ENCODE measurements around the gene ZBTB8A.
"Not testable (repeated sequence)": the region's sequence is repeated elsewhere in the genome, so short reads cannot be mapped to it uniquely, and the experiment has no call there.

The ZBTB8A gene

DNA sequence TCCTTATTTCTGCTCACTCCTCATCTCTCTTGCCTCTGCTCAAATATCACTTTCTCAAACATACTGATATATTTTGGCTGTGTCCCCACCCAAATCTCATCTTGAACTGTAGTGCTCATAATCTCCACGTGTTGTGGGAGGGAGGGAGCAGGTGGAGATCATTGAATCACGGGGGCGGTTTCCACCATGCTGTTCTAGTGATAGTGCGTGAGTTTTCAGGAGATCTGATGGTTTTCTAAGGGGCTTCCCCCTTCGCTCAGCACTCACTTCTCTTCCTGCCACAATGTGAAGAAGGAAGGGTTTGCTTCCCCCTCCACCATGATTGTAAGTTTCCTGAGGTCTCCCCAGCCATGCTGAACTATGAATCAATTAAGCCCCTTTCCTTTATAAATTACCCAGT lies 84.5 kb downstream of the ZBTB8A start:
- no peak overlapping the region for H3K4me2 ChIP-seq (ENCODE audit: low read depth, low read length, poor library complexity, severe bottlenecking)
- H3F3A ChIP-seq (ENCODE audit: insufficient read depth): peaks cover 5% of the 10 kb centered on the region; the same call in 1 of the 2 replicates
- no peaks in the 10 kb centered on the region for H3K9me2 ChIP-seq (replicated peaks; ENCODE audit: insufficient read depth, low read length)
- no peak overlapping the region for H2AFZ ChIP-seq (ENCODE audit: low read depth, low read length, severe bottlenecking)
- H3K4me3 ChIP-seq (ENCODE audit: insufficient read depth, low read length, poor library complexity, severe bottlenecking): no peak overlapping the region
- 0 out of 2 replicates have a peak, but pooled peaks cover 4% of the 10 kb centered on the region for H3K79me2 ChIP-seq (ENCODE audit: insufficient read depth, low read length)
- H3K27ac ChIP-seq (ENCODE audit: low read depth, low read length): peak overlapping the region; percentile 35; the same call in 1 of the 2 replicates
- H3K27me3 ChIP-seq (ENCODE audit: low read length): no peaks in the 10 kb centered on the region
- H4K20me1 ChIP-seq (ENCODE audit: low read depth, low read length): no peaks in the 10 kb centered on the region
- H3K9ac ChIP-seq (ENCODE audit: low read length): no peak overlapping the region
- TF ChIP-seq EZH2phosphoT487 (conservative IDR thresholded peaks at IDR 0.05; ENCODE audit: low read length): no peak
- TF ChIP-seq, protein P1, sequence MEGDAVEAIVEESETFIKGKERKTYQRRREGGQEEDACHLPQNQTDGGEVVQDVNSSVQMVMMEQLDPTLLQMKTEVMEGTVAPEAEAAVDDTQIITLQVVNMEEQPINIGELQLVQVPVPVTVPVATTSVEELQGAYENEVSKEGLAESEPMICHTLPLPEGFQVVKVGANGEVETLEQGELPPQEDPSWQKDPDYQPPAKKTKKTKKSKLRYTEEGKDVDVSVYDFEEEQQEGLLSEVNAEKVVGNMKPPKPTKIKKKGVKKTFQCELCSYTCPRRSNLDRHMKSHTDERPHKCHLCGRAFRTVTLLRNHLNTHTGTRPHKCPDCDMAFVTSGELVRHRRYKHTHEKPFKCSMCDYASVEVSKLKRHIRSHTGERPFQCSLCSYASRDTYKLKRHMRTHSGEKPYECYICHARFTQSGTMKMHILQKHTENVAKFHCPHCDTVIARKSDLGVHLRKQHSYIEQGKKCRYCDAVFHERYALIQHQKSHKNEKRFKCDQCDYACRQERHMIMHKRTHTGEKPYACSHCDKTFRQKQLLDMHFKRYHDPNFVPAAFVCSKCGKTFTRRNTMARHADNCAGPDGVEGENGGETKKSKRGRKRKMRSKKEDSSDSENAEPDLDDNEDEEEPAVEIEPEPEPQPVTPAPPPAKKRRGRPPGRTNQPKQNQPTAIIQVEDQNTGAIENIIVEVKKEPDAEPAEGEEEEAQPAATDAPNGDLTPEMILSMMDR (IDR thresholded peaks at IDR 0.05; ENCODE audit: insufficient read depth, low read length, poor library complexity, severe bottlenecking): no peak
- H3K9me3 ChIP-seq (ENCODE audit: insufficient read depth, low read length): no peaks in the 10 kb centered on the region
- H3K36me3 ChIP-seq (ENCODE audit: low read length): peaks cover 30% of the 10 kb centered on the region; the same call in 1 of the 2 replicates

DNA sequence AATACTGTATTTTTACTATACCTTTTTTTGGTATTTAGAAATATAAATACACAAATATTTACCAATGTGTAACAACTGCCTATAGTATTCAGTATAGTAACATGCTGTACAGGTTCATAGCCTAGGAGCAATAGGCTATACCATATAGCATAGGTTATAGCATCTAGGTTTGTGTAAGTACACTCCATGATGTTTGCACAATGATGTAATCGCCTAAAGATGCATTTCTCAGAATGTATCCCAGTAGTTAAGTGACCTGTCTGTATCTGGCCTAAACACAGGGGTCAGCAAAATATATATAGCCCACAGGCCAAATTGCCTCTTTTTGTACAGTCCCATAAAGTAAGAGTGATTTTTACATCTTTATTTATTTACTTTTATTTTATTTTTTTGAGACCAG lies 86.9 kb downstream of the ZBTB8A start:
- Histone ChIP-seq H4K20me1 (ENCODE audit: low read depth, low read length) (no peaks in the 10 kb centered on the region), H3K36me3 (ENCODE audit: low read length) (peaks cover 33% of the 10 kb centered on the region), H3K9me3 (ENCODE audit: insufficient read depth, low read length) (no peaks in the 10 kb centered on the region), H3K79me2 (ENCODE audit: insufficient read depth, low read length) (0 out of 2 replicates have a peak, but pooled peaks cover 12% of the 10 kb centered on the region), H3K27me3 (ENCODE audit: low read length) (no peaks in the 10 kb centered on the region), H3F3A (ENCODE audit: insufficient read depth) (no peaks in the 10 kb centered on the region; the same call in 1 of the 2 replicates), H2AFZ (ENCODE audit: low read depth, low read length, severe bottlenecking) (no peak overlapping the region), H3K9ac (ENCODE audit: low read length) (no peak overlapping the region), H3K4me3 (ENCODE audit: insufficient read depth, low read length, poor library complexity, severe bottlenecking) (no peak overlapping the region), H3K9me2 (replicated peaks; ENCODE audit: insufficient read depth, low read length) (no peaks in the 10 kb centered on the region), H3K27ac (ENCODE audit: low read depth, low read length) (no peak overlapping the region), H3K4me2 (ENCODE audit: low read depth, low read length, poor library complexity, severe bottlenecking) (no peak overlapping the region)
- TF ChIP-seq, protein P1 (IDR thresholded peaks at IDR 0.05; ENCODE audit: insufficient read depth, low read length, poor library complexity, severe bottlenecking): no peak
- no peak for TF ChIP-seq EZH2phosphoT487 (conservative IDR thresholded peaks at IDR 0.05; ENCODE audit: low read length)

DNA sequence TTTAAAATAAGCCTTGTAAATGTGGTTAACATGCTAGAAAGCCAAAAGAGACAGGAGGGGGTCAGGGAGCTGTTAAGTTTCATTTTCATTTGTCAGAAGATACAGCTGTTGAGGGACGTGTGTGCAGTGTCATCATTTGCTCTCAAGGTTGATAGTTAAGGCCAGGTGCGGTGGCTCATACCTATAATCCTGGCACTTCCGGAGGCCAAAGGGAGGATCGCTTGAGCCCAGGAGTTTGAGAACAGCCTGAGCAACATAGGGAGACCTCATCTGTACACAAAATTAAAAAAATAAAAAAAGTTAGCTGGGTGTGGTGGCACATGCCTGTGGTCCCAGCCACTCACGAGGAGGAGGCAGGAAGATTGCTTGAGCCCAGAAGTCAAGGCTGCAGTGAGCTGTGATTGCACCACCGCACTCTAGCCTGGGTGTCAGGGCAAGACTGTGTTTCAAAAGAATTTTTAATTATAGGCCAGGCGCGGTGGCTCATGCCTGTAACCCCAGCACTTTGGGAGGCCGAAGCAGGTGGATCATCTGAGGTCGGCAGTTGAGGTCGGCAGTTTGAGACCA lies 88.5 kb downstream of the ZBTB8A start:
- H3K36me3 ChIP-seq (ENCODE audit: low read length): peaks cover 35% of the 10 kb centered on the region
- peaks cover 1% of the 10 kb centered on the region; the same call in 1 of the 2 replicates for H4K20me1 ChIP-seq (ENCODE audit: low read depth, low read length)
- H3K27me3 ChIP-seq (ENCODE audit: low read length): no peaks in the 10 kb centered on the region
- H3K9ac ChIP-seq (ENCODE audit: low read length): no peak overlapping the region
- no peak overlapping the region for H2AFZ ChIP-seq (ENCODE audit: low read depth, low read length, severe bottlenecking)
- no peak for TF ChIP-seq EZH2phosphoT487 (conservative IDR thresholded peaks at IDR 0.05; ENCODE audit: low read length)
- TF ChIP-seq, protein P1 (IDR thresholded peaks at IDR 0.05; ENCODE audit: insufficient read depth, low read length, poor library complexity, severe bottlenecking): no peak
- H3K79me2 ChIP-seq (ENCODE audit: insufficient read depth, low read length): peaks cover 27% of the 10 kb centered on the region; the same call in 1 of the 2 replicates
- H3F3A ChIP-seq (ENCODE audit: insufficient read depth): peaks cover 5% of the 10 kb centered on the region; the same call in 1 of the 2 replicates
- no peak overlapping the region for H3K4me3 ChIP-seq (ENCODE audit: insufficient read depth, low read length, poor library complexity, severe bottlenecking)
- H3K9me3 ChIP-seq (ENCODE audit: insufficient read depth, low read length): no peaks in the 10 kb centered on the region
- H3K4me2 ChIP-seq (ENCODE audit: low read depth, low read length, poor library complexity, severe bottlenecking): no peak overlapping the region
- no peaks in the 10 kb centered on the region for H3K9me2 ChIP-seq (replicated peaks; ENCODE audit: insufficient read depth, low read length)
- no peak overlapping the region for H3K27ac ChIP-seq (ENCODE audit: low read depth, low read length)

DNA sequence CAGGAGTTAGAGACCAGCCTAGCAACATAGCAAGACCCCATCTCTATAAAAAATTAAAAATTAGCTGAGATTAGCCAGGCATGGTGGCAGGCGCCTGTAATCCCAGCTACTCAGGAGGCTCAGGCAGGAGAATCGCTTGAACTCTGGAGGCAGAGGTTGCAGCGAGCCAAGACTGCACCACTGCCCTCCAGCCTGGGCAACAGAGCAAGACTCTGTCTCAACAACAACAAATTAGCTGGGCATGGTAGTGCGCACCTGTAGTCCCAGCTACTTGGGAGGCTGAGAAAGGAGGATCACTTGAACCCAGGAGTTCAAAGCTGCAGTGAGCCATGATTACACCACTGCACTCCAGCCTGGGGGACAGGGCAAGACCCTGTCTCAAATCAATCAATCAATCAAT lies 90.9 kb downstream of the ZBTB8A start:
- not testable (repeated sequence) for H4K20me1 ChIP-seq (ENCODE audit: low read depth, low read length); H3K27ac ChIP-seq (ENCODE audit: low read depth, low read length); H3K9me3 ChIP-seq (ENCODE audit: insufficient read depth, low read length); H3F3A ChIP-seq (ENCODE audit: insufficient read depth); H3K9me2 ChIP-seq (replicated peaks; ENCODE audit: insufficient read depth, low read length); H3K27me3 ChIP-seq (ENCODE audit: low read length); H3K9ac ChIP-seq (ENCODE audit: low read length); H3K4me3 ChIP-seq (ENCODE audit: insufficient read depth, low read length, poor library complexity, severe bottlenecking); H3K4me2 ChIP-seq (ENCODE audit: low read depth, low read length, poor library complexity, severe bottlenecking); H2AFZ ChIP-seq (ENCODE audit: low read depth, low read length, severe bottlenecking)
- peaks cover 49% of the 10 kb centered on the region for H3K79me2 ChIP-seq (ENCODE audit: insufficient read depth, low read length)
- H3K36me3 ChIP-seq (ENCODE audit: low read length): peaks cover 38% of the 10 kb centered on the region
